GM12878 (cell line): ENCODE measurements around the gene HOXB1. TPM values are rescaled to one million over a fixed set of nuclear protein-coding genes. Genes with fewer than 3 reads are reported as not detected.

Experiments
- ATAC-seq: fragments of 200-7000 bp; cut with Tn5 transposase; 3 replicates; pipeline ENCODE4 v1.9.1; 2020; ENCODE audit warnings: mild to moderate bottlenecking, moderate library complexity
- BruUV-seq: library from RNA; stranded (reverse); fragments of 400-500 nt; replicated peaks from 2 replicates; lab custom pipeline; 2021; lab: Mats Ljungman, UMichigan
- CTCF ChIA-PET: fragments of 300-600 bp; sonication (Branson Sonifier 250); formaldehyde crosslinking; extraction: SDS; loops from one replicate; lab custom pipeline; 2021; ENCODE audit warnings: inconsistent platforms; lab: Yijun Ruan, JAX
- POLR2A ChIA-PET: fragments of 350-600 bp; formaldehyde crosslinking; extraction: SDS; loops from one replicate; lab custom pipeline; 2021; ENCODE audit warnings: inconsistent platforms; lab: Charles Lee
- RAD21 ChIA-PET: fragments of 300-600 bp; sonication (Branson Sonifier 250); formaldehyde crosslinking; loops from one replicate; lab custom pipeline; 2023; ENCODE audit warnings: antibody characterized with exemption; ENCODE audit not compliant: unreplicated experiment; lab: Charles Lee
- SMC1A ChIA-PET: fragments of 300-600 bp; sonication (Branson Sonifier 250); formaldehyde crosslinking; loops from one replicate; lab custom pipeline; 2023; ENCODE audit not compliant: unreplicated experiment, uncharacterized antibody; lab: Charles Lee
- DNase-seq: peaks from one replicate; pipeline ENCODE4 v3.0.0-alpha.2; 2011; ENCODE audit warnings: low read depth, low spot score
- FAIRE-seq: peaks from 3 replicates; lab custom pipeline; 2011; peaks lifted over from hg19 to GRCh38; lab: Jason Lieb, UNC
- H2AFZ ChIP-seq: 2 replicates; pipeline ENCODE4 v1.6.0; 2011; ENCODE audit warnings: low read depth, low read length, control low read depth; ENCODE audit not compliant: control insufficient read depth
- H3K27ac ChIP-seq: 2 replicates; pipeline ENCODE4 v1.5.1; 2011; ENCODE audit warnings: control low read depth; ENCODE audit not compliant: control insufficient read depth, insufficient read depth
- H3K27me3 ChIP-seq, 2 experiments: replicated peaks in 1 of 2; 2 replicates each; pipeline versions ENCODE4 v1.6.0 to v1.6.1; 2011; ENCODE audit warnings: low read length in 1 of 2; ENCODE audit not compliant: control insufficient read depth in 2 of 2, insufficient read depth in 2 of 2
- H3K36me3 ChIP-seq, 2 experiments: 2 replicates each; pipeline ENCODE4 v1.5.1; 2011; ENCODE audit warnings: low read length in 1 of 2; ENCODE audit not compliant: control insufficient read depth in 2 of 2, insufficient read depth in 2 of 2
- H3K4me1 ChIP-seq: 2 replicates; pipeline ENCODE4 v1.6.1; 2011; ENCODE audit warnings: mild to moderate bottlenecking, low read length, moderate library complexity, mixed read lengths; ENCODE audit not compliant: control insufficient read depth, insufficient read depth
- H3K4me2 ChIP-seq: 2 replicates; pipeline ENCODE4 v1.6.0; 2011; ENCODE audit warnings: control low read depth; ENCODE audit not compliant: control insufficient read depth, insufficient read depth
- H3K4me3 ChIP-seq: fragments of 200-600 bp; sonication (generic); 2 replicates; pipeline ENCODE4 v1.5.1; 2016
- H3K79me2 ChIP-seq: 2 replicates; pipeline ENCODE4 v1.6.0; 2011; ENCODE audit warnings: low read length; ENCODE audit not compliant: control insufficient read depth, insufficient read depth
- H3K9ac ChIP-seq: 2 replicates; pipeline ENCODE4 v1.8.0; 2011; ENCODE audit warnings: low read length, control low read depth, mixed read lengths; ENCODE audit not compliant: control insufficient read depth, insufficient read depth
- H3K9me3 ChIP-seq: replicated peaks from 3 replicates; pipeline ENCODE4 v1.5.1; 2011; ENCODE audit warnings: mild to moderate bottlenecking, low read length; ENCODE audit not compliant: control insufficient read depth, insufficient read depth
- H4K20me1 ChIP-seq: 2 replicates; pipeline ENCODE4 v1.6.0; 2011; ENCODE audit not compliant: control insufficient read depth, insufficient read depth
- BACH1 ChIP-seq: fragments of 450-650 bp; IDR thresholded peaks from 2 replicates; pipeline ENCODE4 v1.6.1; 2017; ENCODE audit warnings: mild to moderate bottlenecking, borderline replicate concordance
- EGR1 ChIP-seq, 2 experiments: IDR thresholded peaks; 1 replicate in 1 of 2; 2 replicates in 1 of 2; pipeline ENCODE4 v1.6.1; 2011 to 2012; ENCODE audit warnings: low read depth in 2 of 2, low read length in 2 of 2, borderline replicate concordance in 1 of 2, mild to moderate bottlenecking in 1 of 2, moderate library complexity in 1 of 2
- MLLT1 ChIP-seq: fragments of 450-650 bp; IDR thresholded peaks from 2 replicates; pipeline ENCODE4 v1.6.1; 2016; ENCODE audit warnings: mild to moderate bottlenecking
- WRNIP1 ChIP-seq: IDR thresholded peaks from 2 replicates; pipeline ENCODE4 v1.6.1; 2011; ENCODE audit warnings: low read depth, low read length, improper control_type of control experiment, borderline replicate concordance
- ZNF622 ChIP-seq: fragments of 450-650 bp; IDR thresholded peaks from 2 replicates; pipeline ENCODE4 v1.6.1; 2017; ENCODE audit warnings: mild to moderate bottlenecking, inconsistent platforms
- ZNF687 ChIP-seq: fragments of 450-650 bp; IDR thresholded peaks from 2 replicates; pipeline ENCODE4 v1.6.1; 2017; ENCODE audit warnings: mild to moderate bottlenecking, moderate library complexity
- WGBS: methylation state at CpG from one replicate; pipeline ENCODE4 v1.1.6; 2016; ENCODE audit warnings: low lambda C conversion rate; ENCODE audit not compliant: insufficient replicate concordance, insufficient coverage; ENCODE audit errors: missing lambda C conversion rate; 5-methylcytosine and 5-hydroxymethylcytosine counted together
- in situ Hi-C: fragments of 300-500 bp; cut with MboI; formaldehyde crosslinking; loops from 9 replicates; pipeline ENCODE4 v1.14.3; 2018; ENCODE audit warnings: mixed read lengths
- intact Hi-C: fragments of 100-400 bp; cut with micrococcal nuclease; formaldehyde crosslinking; loops from one replicate; pipeline ENCODE4 v1.14.2; 2022; ENCODE audit not compliant: unreplicated experiment
- polyA plus RNA-seq, 11 experiments: library from polyadenylated mRNA; depleted of rRNA in 4 of 11; unstranded in 6 of 11; stranded (reverse) in 5 of 11; fragments of >200 nt; fragmentation: Nextera tagmentation in 4 of 11; fragmentation: Illumina TruSeq in 1 of 11; extraction: Ambion mirVana in 4 of 11; extraction: Trizol in 1 of 11; gene quantifications; 1 replicate in 1 of 11; 2 replicates in 10 of 11; pipeline versions ENCODE4 v1.2.1 to v1.2.3, GENCODE V29; 2011 to 2016; ENCODE audit warnings: inconsistent platforms in 2 of 11, missing spikeins in 2 of 11, low read depth in 1 of 11
- total RNA-seq, 4 experiments: library from RNA; depleted of rRNA in 3 of 4; stranded (reverse); fragments of >200 nt in 3 of 4; fragmentation: Illumina TruSeq in 1 of 4; extraction: Trizol in 1 of 4; gene quantifications; 2 replicates each; pipeline versions ENCODE4 v1.2.1 to v1.2.3, GENCODE V29; 2013 to 2021

HOXB1 gene
- total and polyA plus RNA-seq, 10 of the 15 experiments (the other 5 are each of a cell fraction or from before 2014, with no cell fraction given) = not detected

GRCh38 chr17:48576479-48577309 lies 45.9 kb upstream of the HOXB1 start:
- intact Hi-C loops = no loop called here
- H3K4me3 ChIP-seq = peak overlapping the region; percentile 73
- CTCF ChIA-PET = interaction anchor here (1.0 kb wide), 1 partner anchor 313 kb away, joined by 4 read pairs; no protein-coding TSS in a partner anchor

GRCh38 chr17:48575673-48576478 lies 45.1 kb upstream of the HOXB1 start:
- intact Hi-C loops = no loop called here
- in situ Hi-C loops = no loop called here
- Histone ChIP-seq H3K4me3 (no peak overlapping the region; the same call in 1 of the 2 replicates), H3K9ac (no peak overlapping the region), H3K9me3 (no peaks in the 10 kb centered on the region), H3K36me3 (no peaks in the 10 kb centered on the region), H3K4me2 (peak overlapping the region; percentile 29; the same call in 1 of the 2 replicates), H2AFZ (no peak overlapping the region), H3K27ac (no peak overlapping the region), H3K79me2 (peaks cover 7% of the 10 kb centered on the region), H3K27me3 (no peaks in the 10 kb centered on the region), H4K20me1 (no peaks in the 10 kb centered on the region), H3K4me1 (peaks cover 13% of the 10 kb centered on the region)
- FAIRE-seq (no peak), DNase-seq (no peak), ATAC-seq (no peak)
- CTCF ChIA-PET = no interaction called here
- SMC1A ChIA-PET = interaction anchor here (1.1 to 2.7 kb wide), 2 partner anchors 29 to 83 kb away, joined by 3 to 6 read pairs; no protein-coding TSS in a partner anchor
- POLR2A ChIA-PET = no interaction called here
- WGBS = 88% methylated on average over 22 of the region's 22 CpGs
- BruUV-seq = TSS peak; percentile 70
- RAD21 ChIA-PET = interaction anchor here (1.9 kb wide), 1 partner anchor 70 kb away, joined by 6 read pairs; no protein-coding TSS in a partner anchor
- TF ChIP-seq WRNIP1 (no peak), MLLT1 (peak; percentile 81), ZNF687 (no peak), BACH1 (no peak)

More at GRCh38 chr17:48576479-48577309, 45.9 kb upstream of the HOXB1 start:
- peaks cover 20% of the 10 kb centered on the region for H3K4me1 ChIP-seq
- peaks cover 7% of the 10 kb centered on the region for H3K79me2 ChIP-seq
- H3K27me3 ChIP-seq = no peaks in the 10 kb centered on the region
- peak overlapping the region; percentile 92 for H3K4me2 ChIP-seq
- H2AFZ ChIP-seq = no peak overlapping the region
- no TSS peak for BruUV-seq
- ChIA-PET POLR2A (interaction anchor here (0.6 to 1.0 kb wide), 2 partner anchors 54 to 529 kb away, joined by 3 to 5 read pairs; partner anchors contain the start of gene NFE2L1), SMC1A (interaction anchor here (1.1 to 2.7 kb wide), 2 partner anchors 30 to 84 kb away, joined by 3 to 6 read pairs; no protein-coding TSS in a partner anchor), RAD21 (interaction anchor here (0.9 to 1.9 kb wide), 3 partner anchors 35 to 85 kb away, joined by 4 to 6 read pairs (median 4); no protein-coding TSS in a partner anchor)
- H3K36me3 ChIP-seq = no peaks in the 10 kb centered on the region
- 36% methylated on average over 29 of the region's 43 CpGs for WGBS
- no peaks in the 10 kb centered on the region for H4K20me1 ChIP-seq
- FAIRE-seq (no peak), ATAC-seq (no peak), DNase-seq (no peak)
- no peak overlapping the region for H3K27ac ChIP-seq
- in situ Hi-C loops = no loop called here
- H3K9ac ChIP-seq = peak overlapping the region; percentile 77
- H3K9me3 ChIP-seq = no peaks in the 10 kb centered on the region
- TF ChIP-seq EGR1 (IDR thresholded peaks at IDR 0.05; ENCODE audit: borderline replicate concordance in 1 of 2, low read depth in 2 of 2, low read length in 2 of 2) (peak in 1 of 2 experiments; percentile 59; a peak in 1 of 3 replicates), ZNF622 (no peak)
